Pulmonary artery endothelial cell (primary cell): Measurements from ENCODE around the gene CTDSP2. TPM values are rescaled to one million over a fixed set of nuclear protein-coding genes. Genes with fewer than 3 reads are reported as not detected.

Experiments
- total RNA-seq: library from RNA; depleted of rRNA; stranded (reverse); fragments of >200 nt; gene quantifications from 2 replicates; pipeline ENCODE4 v1.2.3, GENCODE V29; 2014

CTDSP2 gene
- total RNA-seq, 1 donor from 2014 or later = 53.2 TPM

Other genes with a start within 250 kb of the CTDSP2 start
- gene DTX3, start 241.9 kb downstream of the CTDSP2 start, total RNA-seq = 4.8 and 11.4 TPM in 2 replicates
- gene ARHGEF25, start 235.3 kb downstream of the CTDSP2 start, total RNA-seq = 5.3 and 5.7 TPM in 2 replicates
- gene B4GALNT1, start 213.5 kb downstream of the CTDSP2 start, total RNA-seq = 0.07 and 0.35 TPM in 2 replicates
- 194 and 222 TPM in 2 replicates for gene OS9, start 152.6 kb downstream of the CTDSP2 start, total RNA-seq
- gene AGAP2, start 108.0 kb downstream of the CTDSP2 start, total RNA-seq = 0.07 and 0.11 TPM in 2 replicates
- gene TSPAN31, start 101.7 kb downstream of the CTDSP2 start, total RNA-seq = 37.7 and 48.0 TPM in 2 replicates
- gene CDK4, start 94.4 kb downstream of the CTDSP2 start, total RNA-seq = 139 and 181 TPM in 2 replicates
- 3.9 and 5.3 TPM in 2 replicates for gene MARCHF9, start 91.6 kb downstream of the CTDSP2 start, total RNA-seq
- gene CYP27B1, start 79.7 kb downstream of the CTDSP2 start, total RNA-seq = 0.35 and 0.66 TPM in 2 replicates
- gene METTL1, start 74.6 kb downstream of the CTDSP2 start, total RNA-seq = 5.0 and 8.1 TPM in 2 replicates
- 5.4 and 6.3 TPM in 2 replicates for gene EEF1AKMT3, start 74.1 kb downstream of the CTDSP2 start, total RNA-seq
- 26.0 and 31.7 TPM in 2 replicates for gene TSFM, start 63.9 kb downstream of the CTDSP2 start, total RNA-seq
- 0.46 and 1.8 TPM in 2 replicates for gene AVIL, start 28.0 kb downstream of the CTDSP2 start, total RNA-seq
- gene ATP23, start 94.8 kb upstream of the CTDSP2 start, total RNA-seq = 8.4 and 10.6 TPM in 2 replicates